ENCODE results near the gene TFEC.

TFEC gene

GRCh38 chr7:115920367-115920766, 110.2 kb downstream of the TFEC start:
- DNase-seq, result no peak

GRCh38 chr7:115914951-115915350, 115.6 kb downstream of the TFEC start:
- DNase-seq, result no peak

- DNase-seq, result no peak
These were observed 119.1 kb downstream of the TFEC start for GRCh38 chr7:115911465-115911864.

- peak; percentile 6 for DNase-seq
These were observed 119.9 kb downstream of the TFEC start for GRCh38 chr7:115910541-115911164.

GRCh38 chr7:115906731-115907130, 123.8 kb downstream of the TFEC start:
- no peak for DNase-seq

GRCh38 chr7:115889669-115889984, 140.9 kb downstream of the TFEC start:
- no peak for DNase-seq

GRCh38 chr7:115888981-115889668, 141.4 kb downstream of the TFEC start:
- no peak for DNase-seq

- no peak for DNase-seq
These were observed 145.0 kb downstream of the TFEC start for GRCh38 chr7:115885550-115885949.
